IMR-90 (cell line): Measurements from ENCODE around the gene ATP6V1F.

ENCODE experiments used
- BHLHE40 ChIP-seq: fragments of 150-350 bp; IDR thresholded peaks from 2 replicates; pipeline ENCODE4 v1.6.1; 2016; ENCODE audit warnings: mild to moderate bottlenecking, low read depth, low read length
- CEBPB ChIP-seq: IDR thresholded peaks from 2 replicates; pipeline ENCODE4 v1.6.1; 2012; ENCODE audit warnings: low read depth, low read length, improper control_type of control experiment
- CTCF ChIP-seq: conservative IDR thresholded peaks from 2 replicates; pipeline ENCODE4 v1.5.1; 2012; ENCODE audit warnings: mild to moderate bottlenecking, low read depth, low read length, improper control_type of control experiment
- ELK1 ChIP-seq: fragments of 150-350 bp; IDR thresholded peaks from 2 replicates; pipeline ENCODE4 v1.6.1; 2016; ENCODE audit warnings: low read depth, mild to moderate bottlenecking, low read length, moderate library complexity, borderline replicate concordance
- FOS ChIP-seq: fragments of 150-350 bp; IDR thresholded peaks from 2 replicates; pipeline ENCODE4 v1.6.1; 2016; ENCODE audit warnings: low read depth, low read length
- MAZ ChIP-seq: IDR thresholded peaks from 2 replicates; pipeline ENCODE4 v1.6.1; 2012; ENCODE audit warnings: low read depth, mild to moderate bottlenecking, low read length, improper control_type of control experiment, moderate library complexity, borderline replicate concordance
- MXI1 ChIP-seq: IDR thresholded peaks from 2 replicates; pipeline ENCODE4 v1.6.1; 2012; ENCODE audit warnings: low read depth, mild to moderate bottlenecking, low read length, moderate library complexity, borderline replicate concordance
- POLR2A ChIP-seq: IDR thresholded peaks from 2 replicates; pipeline ENCODE4 v1.6.1; 2012; ENCODE audit warnings: mild to moderate bottlenecking, low read depth, low read length
- RAD21 ChIP-seq: IDR thresholded peaks from 2 replicates; pipeline ENCODE4 v1.6.1; 2012; ENCODE audit warnings: low read length, improper control_type of control experiment
- RFX5 ChIP-seq: IDR thresholded peaks from 2 replicates; pipeline ENCODE4 v1.8.0; 2012; ENCODE audit warnings: low read depth, mild to moderate bottlenecking, low read length, moderate library complexity
- SMC3 ChIP-seq: fragments of 150-350 bp; IDR thresholded peaks from 2 replicates; pipeline ENCODE4 v1.6.1; 2016; ENCODE audit warnings: low read depth, mild to moderate bottlenecking, antibody characterized with exemption, low read length, moderate library complexity
- USF2 ChIP-seq: fragments of 150-350 bp; IDR thresholded peaks from 2 replicates; pipeline ENCODE4 v1.6.1; 2017; ENCODE audit warnings: mild to moderate bottlenecking, antibody characterized with exemption, low read length, low read depth

GRCh38 chr7:128879939-128880746 is 17.5 kb downstream of the ATP6V1F start:
- peak; percentile 92 for TF ChIP-seq CTCF
- peak; percentile 37; the same call in 1 of the 2 replicates for TF ChIP-seq POLR2A
- no peak for TF ChIP-seq CEBPB
- peak; percentile 78 for TF ChIP-seq SMC3
- no peak for TF ChIP-seq USF2
- TF ChIP-seq RFX5, result no peak
- TF ChIP-seq BHLHE40, result no peak
- TF ChIP-seq RAD21, result peak; percentile 96
- TF ChIP-seq FOS, result no peak
- TF ChIP-seq MAZ, result 0 out of 2 replicates have a peak, but pooled peaks have one; percentile 42
- TF ChIP-seq ELK1, result no peak
- no peak for TF ChIP-seq MXI1
